Measurements from ENCODE around the gene ARL15.
A peak's percentile ranks its signal among the peaks of the same experiment; 100 is the strongest.

DNA sequence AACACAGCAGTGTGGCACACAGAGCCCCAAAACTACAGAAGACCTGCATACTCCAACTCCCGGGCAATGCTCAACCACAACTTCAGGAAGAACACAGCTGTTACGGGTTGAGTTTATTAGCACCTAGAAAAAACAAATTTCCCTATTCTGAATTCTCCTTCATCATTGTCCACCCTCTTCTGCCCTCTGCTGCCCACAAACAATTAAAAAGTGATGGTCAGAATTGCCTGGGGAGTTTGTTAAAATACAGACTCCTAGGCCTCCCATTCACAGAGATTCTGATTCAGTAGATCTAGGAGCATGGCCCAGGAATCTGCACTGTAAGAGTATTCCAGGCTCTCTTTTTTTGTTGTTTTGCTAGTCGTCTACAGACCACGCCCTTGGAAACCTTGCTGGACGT lies 439.3 kb downstream of the ARL15 start:
- TF ChIP-seq CHD1 (IDR thresholded peaks at IDR 0.05; ENCODE audit: low read depth, low read length) (no peak), SP1 (IDR thresholded peaks at IDR 0.05; ENCODE audit: low read depth, low read length) (no peak), CHD2 (IDR thresholded peaks at IDR 0.05; ENCODE audit: low read length) (no peak), EZH2 (IDR thresholded peaks at IDR 0.05; ENCODE audit: low read depth, low read length, severe bottlenecking) (no peak)
- TF ChIP-seq, protein P1, sequence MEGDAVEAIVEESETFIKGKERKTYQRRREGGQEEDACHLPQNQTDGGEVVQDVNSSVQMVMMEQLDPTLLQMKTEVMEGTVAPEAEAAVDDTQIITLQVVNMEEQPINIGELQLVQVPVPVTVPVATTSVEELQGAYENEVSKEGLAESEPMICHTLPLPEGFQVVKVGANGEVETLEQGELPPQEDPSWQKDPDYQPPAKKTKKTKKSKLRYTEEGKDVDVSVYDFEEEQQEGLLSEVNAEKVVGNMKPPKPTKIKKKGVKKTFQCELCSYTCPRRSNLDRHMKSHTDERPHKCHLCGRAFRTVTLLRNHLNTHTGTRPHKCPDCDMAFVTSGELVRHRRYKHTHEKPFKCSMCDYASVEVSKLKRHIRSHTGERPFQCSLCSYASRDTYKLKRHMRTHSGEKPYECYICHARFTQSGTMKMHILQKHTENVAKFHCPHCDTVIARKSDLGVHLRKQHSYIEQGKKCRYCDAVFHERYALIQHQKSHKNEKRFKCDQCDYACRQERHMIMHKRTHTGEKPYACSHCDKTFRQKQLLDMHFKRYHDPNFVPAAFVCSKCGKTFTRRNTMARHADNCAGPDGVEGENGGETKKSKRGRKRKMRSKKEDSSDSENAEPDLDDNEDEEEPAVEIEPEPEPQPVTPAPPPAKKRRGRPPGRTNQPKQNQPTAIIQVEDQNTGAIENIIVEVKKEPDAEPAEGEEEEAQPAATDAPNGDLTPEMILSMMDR (IDR thresholded peaks at IDR 0.05; ENCODE audit: control extremely low read depth in 1 of 3, insufficient read depth in 1 of 3, low read depth in 1 of 3, low read length in 3 of 3): peak in 2 of 3 experiments; percentile 19 to 24; a peak in 2 of 4 replicates

Data from H1 (cell line).